Stimulated activated CD4-positive, alpha-beta T cell treated with anti-CD3 and anti-CD28 coated beads, Interleukin-2, amount 100 ng/mL, for 48 hours (primary cell): Measurements from ENCODE around the gene ALDH3B2.
"Not testable (repeated sequence)": the region's sequence is repeated elsewhere in the genome, so short reads cannot be mapped to it uniquely, and the experiment has no call there.

Experiments used
- DNase-seq, 2 donors: peaks; one replicate each; pipeline ENCODE4 v3.0.0-alpha.2; 2020

ALDH3B2 gene

GRCh38 chr11:67682126-67683034, 8.0 kb upstream of the ALDH3B2 start:
- DNase-seq, result not testable (repeated sequence)

GRCh38 chr11:67680696-67681470, 6.5 kb upstream of the ALDH3B2 start:
- no peak for DNase-seq

GRCh38 chr11:67675058-67675747, 780 bp upstream of the ALDH3B2 start:
- DNase-seq, result no peak

- DNase-seq, result no peak
These were observed 521 bp downstream of the ALDH3B2 start for GRCh38 chr11:67673902-67674301.

- DNase-seq, result no peak
These were observed 1.1 kb downstream of the ALDH3B2 start for GRCh38 chr11:67673358-67673757.

- no peak for DNase-seq
These were observed 3.3 kb downstream of the ALDH3B2 start for GRCh38 chr11:67671211-67671520.

GRCh38 chr11:67670316-67671210, 3.9 kb downstream of the ALDH3B2 start:
- no peak for DNase-seq

- DNase-seq, result no peak
These were observed 6.3 kb downstream of the ALDH3B2 start for GRCh38 chr11:67668192-67668551.

- no peak for DNase-seq
These were observed 6.8 kb downstream of the ALDH3B2 start for GRCh38 chr11:67667490-67668191.

GRCh38 chr11:67666676-67667489, 7.5 kb downstream of the ALDH3B2 start:
- no peak for DNase-seq

- no peak for DNase-seq
These were observed 8.1 kb downstream of the ALDH3B2 start for GRCh38 chr11:67666303-67666645.

GRCh38 chr11:67665541-67666302, 8.7 kb downstream of the ALDH3B2 start:
- no peak for DNase-seq

GRCh38 chr11:67664696-67665540, 9.5 kb downstream of the ALDH3B2 start:
- no peak for DNase-seq

- DNase-seq, result no peak
These were observed 10.2 kb downstream of the ALDH3B2 start for GRCh38 chr11:67664213-67664585.

- DNase-seq, result no peak
These were observed 10.8 kb downstream of the ALDH3B2 start for GRCh38 chr11:67663532-67664212.

GRCh38 chr11:67662835-67663531, 11.4 kb downstream of the ALDH3B2 start:
- DNase-seq, result no peak

GRCh38 chr11:67662142-67662834, 12.1 kb downstream of the ALDH3B2 start:
- DNase-seq, result no peak
